Colon (tissue), 2 donors: ENCODE data around the gene LIMS1.
"Not testable (repeated sequence)": the region's sequence is repeated elsewhere in the genome, so short reads cannot be mapped to it uniquely, and the experiment has no call there.

Experiments used
- FAIRE-seq: peaks from 2 replicates; lab custom pipeline; 2012; peaks lifted over from hg19 to GRCh38; lab: Jason Lieb, UNC
- donor health status: control.
- donor health status: control.

LIMS1 gene

DNA sequence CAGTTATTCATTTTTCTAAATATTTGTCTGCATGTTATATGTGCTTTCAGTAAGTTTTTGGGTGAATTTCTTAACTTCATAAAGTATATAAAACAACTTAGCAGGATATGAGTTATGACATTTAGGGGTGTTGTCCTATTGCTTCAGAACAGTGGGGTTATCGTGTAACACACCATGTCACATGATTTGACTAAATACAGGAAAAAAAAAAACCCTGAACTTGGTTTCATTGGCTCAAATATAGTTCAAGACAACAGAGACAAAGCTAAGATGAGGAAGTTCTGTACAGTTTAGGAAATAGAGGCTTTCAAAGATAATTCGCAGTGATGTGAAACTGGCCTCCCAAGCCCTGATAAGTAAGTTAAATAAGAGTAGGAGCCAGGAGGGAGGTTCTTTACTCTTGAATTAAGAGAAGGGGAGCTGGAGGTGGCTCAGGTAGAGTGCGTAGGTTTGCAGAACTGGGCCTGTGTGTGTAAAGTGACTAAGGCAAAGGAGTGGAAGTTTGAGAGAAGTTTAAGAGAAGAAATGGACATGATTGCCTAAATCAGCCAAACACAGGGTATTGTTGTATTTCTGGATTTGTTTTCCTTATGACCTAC lies 53.9 kb downstream of the LIMS1 start:
- FAIRE-seq = no peak

DNA sequence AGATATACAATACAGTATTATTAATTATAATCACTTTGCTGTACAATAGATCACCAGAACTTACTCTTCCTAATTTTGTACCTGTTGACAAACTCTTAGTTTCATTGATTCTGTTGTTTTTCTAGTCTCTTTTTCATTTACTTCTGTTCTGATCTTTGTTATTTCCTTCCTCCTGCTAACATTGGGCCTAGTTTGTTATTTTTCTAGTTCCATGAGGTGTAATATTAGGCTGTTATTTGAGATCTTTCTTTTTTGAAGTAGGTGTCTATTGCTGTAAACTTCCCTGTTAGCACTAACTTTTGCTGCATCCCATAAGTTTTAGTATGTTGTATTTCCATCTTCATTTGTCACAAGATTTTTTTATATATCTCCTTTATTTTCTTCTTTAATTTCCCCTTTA lies 55.1 kb downstream of the LIMS1 start:
- FAIRE-seq = no peak

DNA sequence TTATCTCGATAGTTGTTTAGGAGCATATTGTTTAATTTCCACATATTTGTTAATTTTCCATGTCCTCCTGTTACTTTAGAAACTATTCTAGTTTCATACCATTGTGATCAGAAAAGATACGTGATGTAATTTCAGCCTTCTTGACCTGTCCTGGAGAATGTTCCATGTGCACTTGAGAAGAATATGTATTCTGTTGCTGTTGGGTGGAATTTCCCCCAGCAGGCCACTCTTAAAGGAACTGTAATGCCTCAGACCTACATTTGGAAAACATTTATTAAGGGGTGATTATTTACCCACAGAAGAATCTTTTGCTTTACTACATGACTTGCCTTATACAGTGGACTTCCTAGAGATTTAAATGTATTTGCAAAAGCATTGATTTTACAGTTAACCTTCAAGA lies 55.5 kb downstream of the LIMS1 start:
- FAIRE-seq = no peak

DNA sequence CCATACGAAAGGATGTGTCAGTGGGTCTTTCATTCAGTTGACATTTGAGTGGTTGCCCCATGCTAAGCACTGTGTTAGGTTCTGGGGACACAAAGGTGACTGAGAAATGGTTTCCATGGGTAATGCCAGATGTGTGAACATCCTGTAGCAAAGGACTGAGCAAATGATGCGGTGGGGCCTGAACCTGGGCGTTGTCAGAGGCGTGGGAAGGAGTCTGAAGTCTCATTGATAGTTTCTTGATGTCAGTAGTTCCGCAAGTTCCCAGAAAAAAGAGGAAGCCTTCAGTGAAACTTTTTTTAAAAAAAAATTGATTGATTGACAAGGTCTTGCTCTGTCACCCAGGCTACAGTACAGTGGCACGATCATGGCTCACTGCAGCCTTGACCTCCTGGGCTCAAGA lies 56.9 kb downstream of the LIMS1 start:
- no peak for FAIRE-seq

DNA sequence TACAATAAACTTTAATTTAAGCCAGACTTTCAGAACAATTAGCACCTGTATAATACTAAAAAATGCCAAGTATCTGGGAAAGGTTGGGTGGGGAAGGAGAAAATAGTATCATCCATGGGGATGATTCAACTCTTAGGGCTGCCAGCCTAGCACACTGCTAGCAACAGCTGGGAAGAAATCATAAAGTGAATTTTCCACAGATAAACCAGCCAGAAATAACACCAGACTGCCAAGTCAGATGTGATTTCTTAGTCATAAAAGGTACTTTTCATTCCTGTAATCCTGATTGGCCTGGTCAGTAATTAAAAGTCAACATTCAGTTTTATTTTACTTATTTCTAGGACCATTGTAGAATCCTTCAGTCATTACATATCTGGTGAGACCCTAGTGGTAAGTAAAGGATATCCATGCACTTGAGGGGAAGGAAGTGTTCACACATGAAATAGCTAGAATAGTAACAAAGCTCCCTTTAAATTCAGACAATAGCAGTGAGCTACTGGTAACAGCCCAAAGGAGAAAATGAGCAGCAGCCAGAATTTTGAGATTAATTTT lies 59.4 kb downstream of the LIMS1 start:
- FAIRE-seq = no peak

DNA sequence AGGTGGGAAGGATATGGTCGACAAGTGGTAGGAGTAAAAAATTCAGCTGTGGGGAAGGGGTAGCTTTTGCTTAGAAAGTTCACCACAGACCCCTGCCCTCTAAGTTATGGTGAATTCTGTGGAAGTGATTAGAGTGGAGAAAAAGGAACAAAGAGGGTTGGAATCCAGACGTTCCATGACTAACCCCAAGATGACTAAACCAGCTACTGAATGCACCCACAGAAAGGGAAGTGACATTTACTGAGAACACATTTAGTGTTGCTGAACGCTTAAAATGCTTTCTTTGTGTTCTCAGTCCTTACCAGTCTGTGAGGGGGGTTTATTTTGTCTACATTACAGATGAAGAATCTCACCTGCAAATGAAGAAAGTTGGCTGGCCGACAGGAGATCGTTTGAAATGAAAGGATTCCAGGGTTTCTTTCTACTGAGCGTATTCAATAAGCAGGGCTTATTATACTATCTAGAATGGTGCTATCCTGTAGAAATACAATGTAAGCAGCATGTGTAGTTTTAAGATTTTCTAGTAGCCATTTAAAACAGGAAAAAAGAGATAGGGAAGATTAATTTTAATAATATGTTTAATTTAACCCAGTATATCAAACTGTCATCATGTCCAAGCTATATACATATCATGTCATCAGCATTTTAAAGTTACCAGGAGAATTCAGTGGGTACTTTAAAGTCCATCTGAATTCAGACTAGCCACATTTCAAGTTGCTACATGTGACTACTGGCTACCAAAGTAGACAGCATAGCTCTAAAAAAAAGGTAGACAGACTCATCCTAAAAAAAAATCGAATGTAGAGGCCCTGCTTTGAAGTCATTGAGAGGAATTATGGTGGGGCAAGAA lies 60.1 kb downstream of the LIMS1 start:
- FAIRE-seq = no peak

DNA sequence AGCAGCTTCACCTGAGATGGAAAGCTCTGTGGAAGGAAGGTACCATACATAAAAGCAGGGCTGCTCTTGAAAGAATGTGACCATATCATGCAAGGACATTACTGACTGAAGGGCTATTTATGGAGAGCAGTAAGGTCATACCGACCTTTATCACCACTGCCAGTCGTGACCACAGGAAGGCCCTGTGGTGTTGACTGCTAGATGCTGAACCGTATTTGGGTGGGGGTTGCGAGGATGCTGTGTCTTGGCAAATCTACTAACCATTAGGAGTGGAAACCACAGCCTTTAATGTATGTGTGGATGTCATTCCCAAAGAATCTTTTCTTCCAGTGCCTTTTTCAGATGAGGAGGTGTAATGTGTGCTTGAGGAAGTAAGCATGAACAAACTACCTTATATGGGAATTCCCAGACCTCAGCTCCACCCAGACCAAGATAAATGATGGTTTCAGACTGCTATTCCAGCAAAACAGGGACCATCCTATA lies 60.8 kb downstream of the LIMS1 start:
- no peak for FAIRE-seq

DNA sequence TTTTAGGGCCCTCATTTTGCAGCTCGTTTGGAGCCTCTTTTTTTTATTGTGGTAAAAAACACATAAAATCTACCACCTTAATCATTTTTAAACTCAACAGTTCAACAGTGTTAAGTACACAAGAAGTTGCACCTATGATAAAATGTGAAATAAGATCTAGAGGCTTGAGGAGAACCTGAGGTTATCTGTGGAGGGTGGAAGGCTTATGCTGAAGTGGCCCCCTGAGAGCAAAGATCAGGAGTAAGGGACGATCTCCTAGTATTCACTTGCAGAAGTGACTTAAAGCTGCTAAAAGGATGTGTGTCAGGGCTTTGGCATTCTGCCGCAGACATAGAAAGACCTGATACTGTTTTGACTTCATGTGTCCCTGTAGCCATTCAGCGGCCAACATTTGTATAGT lies 61.5 kb downstream of the LIMS1 start:
- FAIRE-seq = not testable (repeated sequence)

DNA sequence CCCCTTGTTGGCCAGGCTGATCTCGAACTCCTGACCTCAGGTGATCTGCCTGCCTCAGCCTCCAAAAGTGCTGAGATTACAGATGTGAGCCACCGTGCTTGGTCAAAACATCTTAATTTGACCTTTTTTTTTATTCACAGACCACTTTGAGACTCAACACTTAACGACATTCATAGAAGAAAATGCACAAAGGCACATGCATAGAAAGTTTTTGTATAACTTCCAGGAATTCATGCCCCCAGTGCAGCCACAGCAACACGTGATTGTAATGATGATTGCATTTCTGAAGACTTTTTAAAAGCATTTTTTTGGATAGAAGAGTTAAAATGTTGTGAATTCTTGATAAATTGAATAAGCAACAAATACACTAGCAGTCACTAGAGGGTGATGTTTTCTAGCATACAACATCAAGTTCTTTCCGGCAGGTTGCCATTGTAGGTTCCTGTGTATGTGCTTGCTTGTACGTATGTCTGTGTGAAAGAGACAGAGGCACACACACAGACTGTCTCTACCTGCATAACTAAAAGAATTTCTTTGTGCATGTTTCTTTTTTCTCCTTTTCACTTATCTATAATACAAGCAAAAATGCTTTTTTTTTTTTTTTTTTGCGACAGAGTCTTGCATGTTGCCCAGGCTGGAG lies 63.0 kb downstream of the LIMS1 start:
- FAIRE-seq = not testable (repeated sequence)

DNA sequence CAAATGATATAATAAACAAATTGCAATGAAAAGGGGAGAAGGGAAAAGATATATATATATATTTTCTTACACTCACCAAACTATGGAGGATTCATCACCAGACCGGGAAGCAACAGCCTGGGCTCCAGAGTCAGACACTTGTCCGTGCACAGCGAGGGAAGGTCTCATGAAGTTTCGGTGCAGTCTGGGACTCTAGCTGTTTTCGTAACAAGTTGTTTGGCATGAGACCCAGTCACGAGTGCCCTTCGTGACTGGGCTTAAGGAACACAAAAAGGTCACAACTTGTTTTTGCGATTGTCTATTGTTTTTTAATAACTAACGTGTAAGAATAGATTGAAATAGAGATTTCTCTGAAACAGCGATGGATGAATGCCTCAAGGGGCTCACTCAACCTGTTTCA lies 66.9 kb downstream of the LIMS1 start:
- not testable (repeated sequence) for FAIRE-seq

DNA sequence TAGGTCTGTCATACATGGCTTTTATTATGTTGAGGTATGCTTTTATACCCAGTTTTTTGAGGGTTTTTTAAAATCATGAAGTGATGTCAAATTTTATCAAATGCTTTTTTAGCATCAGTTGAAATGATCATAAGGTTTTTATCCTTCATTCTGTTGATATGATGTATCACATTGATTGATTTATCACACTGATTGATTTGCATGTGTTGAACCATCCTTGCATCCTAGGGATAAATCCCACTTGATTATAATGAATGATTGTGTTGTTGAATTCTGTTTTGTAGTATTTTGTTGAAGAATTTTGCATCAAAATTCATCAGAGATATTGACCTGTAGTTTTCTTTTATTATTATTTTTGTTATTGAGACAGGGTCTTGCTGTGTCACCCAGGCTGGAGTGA lies 68.2 kb downstream of the LIMS1 start:
- no peak for FAIRE-seq

DNA sequence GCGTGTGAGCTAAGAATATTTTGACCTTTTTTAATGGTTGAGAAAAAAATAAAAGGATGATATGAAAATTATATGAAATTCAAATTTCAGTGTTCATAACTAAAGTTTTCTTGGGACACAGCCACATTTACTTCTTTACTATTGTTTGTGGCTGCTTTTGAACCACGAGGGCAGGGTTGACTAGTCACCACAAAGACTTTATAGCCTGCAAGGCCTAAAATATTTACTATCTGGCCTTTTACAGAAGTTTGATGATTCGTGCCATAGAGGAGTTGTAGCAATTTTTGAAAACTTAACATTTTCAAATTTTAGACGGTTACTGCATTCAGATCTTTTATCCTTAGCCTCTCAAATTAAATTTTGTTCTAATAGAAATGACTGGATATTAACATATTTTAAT lies 69.9 kb downstream of the LIMS1 start:
- no peak for FAIRE-seq

DNA sequence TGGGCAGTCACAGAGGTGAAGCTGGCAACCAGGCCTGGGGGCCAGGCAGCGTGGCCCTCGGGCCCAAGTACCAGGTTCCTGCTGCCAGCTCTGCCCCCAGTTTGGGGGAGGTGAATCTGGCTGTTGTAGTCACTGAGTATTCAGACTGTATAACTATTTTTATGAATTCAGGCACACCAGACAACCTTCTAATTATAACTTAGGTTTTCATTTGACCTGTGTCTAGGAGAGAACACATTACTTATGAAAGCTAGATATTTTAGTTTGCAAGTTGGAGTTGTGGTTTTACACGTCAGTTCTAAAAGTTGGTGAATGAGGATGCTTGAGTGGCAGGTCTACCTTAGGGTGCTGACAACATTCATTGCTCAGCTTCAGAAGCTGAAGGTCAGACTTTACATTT lies 71.7 kb downstream of the LIMS1 start:
- FAIRE-seq = no peak

DNA sequence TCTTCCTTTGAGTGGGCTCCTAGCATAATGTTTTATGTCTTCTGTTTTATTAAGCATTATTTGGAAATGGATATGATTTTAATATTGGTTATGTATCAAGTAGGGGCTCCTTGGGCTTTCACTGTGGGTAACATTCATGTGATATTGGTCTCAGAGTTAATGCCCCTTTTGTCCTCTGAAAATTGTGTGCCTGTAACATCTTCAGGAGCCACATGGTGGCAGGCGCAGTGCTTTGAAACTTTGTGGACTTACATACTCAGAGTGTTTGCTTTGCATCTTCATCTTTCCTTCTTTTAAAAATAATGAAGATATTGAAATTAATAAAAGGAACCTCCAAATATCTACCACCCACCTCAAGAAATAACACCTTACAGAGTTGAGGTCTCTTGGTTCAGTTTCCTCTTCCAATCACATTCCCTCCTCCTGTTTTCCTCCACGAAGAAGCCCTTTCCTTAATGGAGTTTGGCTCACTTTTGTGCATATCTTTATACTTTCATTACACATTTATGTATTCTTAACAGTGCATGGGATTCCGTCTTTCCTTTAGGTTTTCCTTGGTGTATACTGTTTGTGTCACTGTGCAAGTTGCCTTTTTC lies 73.5 kb downstream of the LIMS1 start:
- no peak for FAIRE-seq

DNA sequence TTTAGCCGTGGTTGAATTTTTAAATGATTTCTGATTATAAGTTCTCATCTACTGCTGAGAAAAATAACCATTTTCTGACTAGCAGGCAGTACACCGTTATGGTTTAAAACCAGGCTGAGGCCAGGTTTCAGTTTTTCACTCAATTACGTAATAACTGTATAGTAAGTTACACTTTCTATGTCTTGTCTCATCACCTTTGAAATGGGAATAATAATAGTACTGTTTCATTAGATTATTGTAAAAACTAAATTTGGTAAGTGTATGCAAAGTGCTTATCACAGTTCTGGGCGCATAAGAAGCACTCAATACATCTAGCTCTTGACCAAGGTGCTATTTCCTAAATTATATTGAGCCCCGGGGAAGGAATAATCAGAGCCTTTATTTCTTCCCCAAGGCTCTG lies 76.8 kb downstream of the LIMS1 start:
- no peak for FAIRE-seq

DNA sequence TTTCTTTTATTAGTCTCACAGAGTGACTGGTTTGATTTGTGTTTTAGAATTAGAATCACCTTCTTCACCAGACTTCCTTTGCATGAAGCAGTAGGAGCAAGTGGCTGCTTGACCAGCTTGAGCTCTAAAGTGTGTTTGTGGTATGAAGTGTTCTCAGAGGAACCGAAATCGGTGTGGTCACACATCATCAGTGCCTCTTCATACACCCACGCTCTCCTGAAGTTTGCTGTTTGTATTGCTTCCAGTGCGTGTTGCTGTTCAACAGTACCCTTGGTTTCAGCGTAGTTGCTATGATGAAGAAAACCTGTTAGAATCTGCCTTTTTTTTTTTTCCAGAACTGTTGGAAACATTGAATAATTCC lies 77.9 kb downstream of the LIMS1 start:
- no peak for FAIRE-seq

DNA sequence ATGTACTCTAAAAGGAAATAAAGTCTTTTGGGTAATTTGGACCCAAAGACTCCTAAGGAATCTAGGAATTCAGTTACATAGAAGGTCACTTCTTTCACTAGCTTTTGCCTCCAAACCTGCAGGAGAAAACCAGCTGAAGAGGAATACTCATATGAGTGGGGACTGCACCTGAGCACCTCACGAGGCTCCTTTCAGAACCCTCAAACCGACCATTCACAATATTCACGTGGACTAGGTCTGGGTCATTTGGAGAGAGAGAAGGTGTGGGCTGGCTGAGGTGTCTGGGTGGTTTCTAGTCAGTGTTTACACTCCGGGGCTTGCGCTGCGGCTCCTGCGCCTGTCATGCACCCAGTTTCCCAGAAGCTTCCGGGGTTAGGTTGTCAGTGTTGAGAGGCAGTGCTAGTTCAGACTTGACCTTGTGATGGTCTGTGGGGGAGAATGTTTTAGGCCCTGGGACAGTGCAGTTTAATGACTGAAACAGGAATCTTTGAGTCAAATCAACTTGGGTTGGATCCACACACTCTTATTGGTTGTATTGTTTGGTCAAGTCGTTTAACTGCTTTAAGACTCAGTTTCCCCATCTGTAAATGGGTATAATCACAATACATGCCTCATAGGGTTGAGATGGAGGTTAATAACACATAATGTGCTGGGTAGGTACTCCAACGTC lies 78.4 kb downstream of the LIMS1 start:
- no peak for FAIRE-seq

DNA sequence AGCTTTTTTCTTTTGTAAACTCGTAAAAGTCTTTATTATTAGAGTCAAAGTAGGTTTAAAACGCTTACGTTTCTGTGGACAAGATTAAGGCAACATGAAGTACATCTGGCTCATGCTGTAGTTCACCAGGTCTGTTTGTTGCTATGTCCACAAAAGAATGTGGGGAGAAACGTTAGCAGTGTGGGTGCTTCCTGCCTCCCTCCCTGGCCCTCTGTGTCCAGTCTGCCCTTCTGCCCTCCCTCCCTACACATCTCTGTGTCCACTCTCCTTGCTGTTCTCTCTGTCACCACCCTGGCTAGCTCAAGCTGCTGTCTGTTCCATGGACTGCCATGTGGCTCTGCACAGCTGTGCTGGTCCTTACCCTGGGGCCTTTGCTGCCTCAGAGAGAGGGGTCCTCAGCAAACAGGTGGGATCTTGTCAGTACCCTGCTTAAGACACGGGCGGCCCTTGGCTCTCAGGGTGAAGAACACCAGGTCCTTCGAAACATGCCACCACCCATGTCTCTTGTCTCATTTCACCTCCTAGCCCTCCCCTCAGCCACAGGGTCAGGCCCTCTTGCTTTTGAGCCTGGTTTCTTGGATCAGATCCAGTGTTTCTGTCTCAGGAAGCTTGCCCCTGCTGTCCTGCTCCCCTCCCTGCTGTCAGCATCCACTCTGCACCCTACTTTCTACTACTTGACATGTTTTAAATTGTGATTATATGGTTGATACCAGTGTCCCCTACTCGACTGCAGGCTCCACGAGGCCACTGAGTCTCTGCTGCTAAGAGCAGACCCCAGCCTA lies 79.2 kb downstream of the LIMS1 start:
- FAIRE-seq = no peak

DNA sequence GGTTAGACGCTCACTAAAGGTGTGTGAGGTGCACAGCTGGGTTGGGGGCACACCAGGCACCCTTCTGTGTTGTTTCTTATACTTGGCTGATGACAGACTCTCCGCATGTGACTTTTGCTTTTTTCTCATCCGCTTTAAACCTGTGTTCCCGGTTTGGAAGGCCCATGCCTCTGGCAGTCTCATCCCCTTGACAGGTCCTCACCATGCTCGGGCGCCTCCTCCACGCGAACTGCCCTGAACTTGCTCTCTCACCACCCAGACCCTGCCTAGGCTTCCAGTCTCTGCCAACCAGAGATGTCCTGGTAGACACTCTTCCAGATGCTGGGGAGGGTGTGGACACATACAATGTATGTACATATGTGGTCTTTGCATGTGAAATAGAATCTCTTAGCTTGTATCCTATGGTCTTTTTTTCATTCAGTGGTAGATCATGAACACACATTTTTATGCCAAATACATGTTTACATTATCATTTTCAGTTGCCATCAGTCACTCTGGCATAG lies 79.8 kb downstream of the LIMS1 start:
- FAIRE-seq = no peak

DNA sequence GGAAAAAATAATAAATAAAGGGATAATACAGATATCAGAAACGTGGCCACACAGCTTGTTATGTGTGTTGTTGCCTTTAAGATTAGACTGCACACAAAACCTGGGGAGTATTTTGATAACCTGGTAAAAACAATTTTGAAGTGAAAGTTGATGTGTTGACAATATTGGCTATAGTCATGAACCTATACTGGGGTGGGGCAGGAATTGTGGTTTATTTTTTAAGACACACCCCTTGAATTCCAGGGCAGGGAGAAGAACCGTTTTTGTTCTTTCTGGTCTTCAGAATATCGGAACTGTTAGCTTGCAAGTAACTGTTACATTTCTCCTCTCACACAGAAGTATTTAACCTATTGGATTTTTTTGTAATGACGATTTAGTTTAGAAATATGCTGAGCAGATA lies 80.4 kb downstream of the LIMS1 start:
- FAIRE-seq = no peak

DNA sequence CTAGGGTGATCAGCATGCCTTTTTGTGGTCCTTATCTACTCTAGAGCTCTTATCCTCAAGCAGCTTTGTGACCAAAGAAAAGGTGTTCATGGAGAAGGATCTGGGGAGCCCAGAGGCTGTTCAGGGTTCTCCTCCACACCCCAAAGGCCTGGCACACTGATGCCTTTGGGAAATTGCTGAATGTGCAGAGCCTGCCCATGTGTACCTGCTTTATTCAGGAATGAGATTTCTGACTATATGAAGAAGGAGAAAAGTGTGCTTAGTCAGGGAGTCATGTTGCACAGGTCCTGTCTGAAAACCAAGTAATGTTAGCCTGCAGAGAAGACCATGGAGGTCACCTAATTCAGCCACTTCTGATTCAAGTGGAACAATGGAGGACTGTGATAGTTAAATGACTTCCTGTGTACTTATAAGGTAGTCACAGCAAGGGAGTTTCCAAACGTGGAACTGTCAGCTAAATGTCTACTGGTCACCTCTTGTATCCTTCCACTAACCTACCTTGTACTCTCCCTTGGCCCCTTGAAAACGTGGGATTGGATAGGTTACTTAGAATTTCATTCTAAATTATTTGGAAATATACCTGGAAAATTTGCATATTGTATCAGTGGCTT lies 81.3 kb downstream of the LIMS1 start:
- FAIRE-seq = no peak
